ENCODE results near the gene MAP3K7CL. TPM values are rescaled to one million over a fixed set of nuclear protein-coding genes. Genes with fewer than 3 reads are reported as not detected.

Gene MAP3K7CL
- total and polyA plus RNA-seq, 2 experiments from 2014 or later, result 0.12 TPM; not detected in 1

DNA sequence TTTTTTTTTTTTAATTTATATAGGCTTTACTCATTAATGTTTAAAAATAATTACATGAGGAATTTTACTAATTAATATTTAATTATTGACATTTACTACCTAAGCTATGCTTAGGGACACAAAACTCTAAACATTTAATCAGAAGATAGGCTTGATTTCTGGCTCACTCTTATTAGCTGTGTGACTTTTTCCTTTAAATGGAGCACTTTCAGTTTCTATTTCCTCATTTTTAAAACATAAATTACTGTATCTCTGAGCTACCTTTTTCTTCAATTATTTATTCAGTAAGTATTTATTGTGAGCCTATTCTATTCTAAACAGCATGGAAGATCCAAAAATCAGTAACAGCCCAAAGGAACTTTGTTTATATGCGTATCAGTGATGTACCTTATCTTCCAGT lies 40.5 kb downstream of the MAP3K7CL start:
- no peaks in the 10 kb centered on the region for H3K4me1 ChIP-seq (ENCODE audit: low read depth)
- no peaks in the 10 kb centered on the region for H3K27me3 ChIP-seq
- TF ChIP-seq, protein P1, sequence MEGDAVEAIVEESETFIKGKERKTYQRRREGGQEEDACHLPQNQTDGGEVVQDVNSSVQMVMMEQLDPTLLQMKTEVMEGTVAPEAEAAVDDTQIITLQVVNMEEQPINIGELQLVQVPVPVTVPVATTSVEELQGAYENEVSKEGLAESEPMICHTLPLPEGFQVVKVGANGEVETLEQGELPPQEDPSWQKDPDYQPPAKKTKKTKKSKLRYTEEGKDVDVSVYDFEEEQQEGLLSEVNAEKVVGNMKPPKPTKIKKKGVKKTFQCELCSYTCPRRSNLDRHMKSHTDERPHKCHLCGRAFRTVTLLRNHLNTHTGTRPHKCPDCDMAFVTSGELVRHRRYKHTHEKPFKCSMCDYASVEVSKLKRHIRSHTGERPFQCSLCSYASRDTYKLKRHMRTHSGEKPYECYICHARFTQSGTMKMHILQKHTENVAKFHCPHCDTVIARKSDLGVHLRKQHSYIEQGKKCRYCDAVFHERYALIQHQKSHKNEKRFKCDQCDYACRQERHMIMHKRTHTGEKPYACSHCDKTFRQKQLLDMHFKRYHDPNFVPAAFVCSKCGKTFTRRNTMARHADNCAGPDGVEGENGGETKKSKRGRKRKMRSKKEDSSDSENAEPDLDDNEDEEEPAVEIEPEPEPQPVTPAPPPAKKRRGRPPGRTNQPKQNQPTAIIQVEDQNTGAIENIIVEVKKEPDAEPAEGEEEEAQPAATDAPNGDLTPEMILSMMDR (IDR thresholded peaks at IDR 0.05; ENCODE audit: low read depth, low read length), result no peak
- H3K27ac ChIP-seq, result no peak overlapping the region
- no peaks in the 10 kb centered on the region for H3K9me3 ChIP-seq (ENCODE audit: low read depth)
- no peak overlapping the region for H3K4me3 ChIP-seq
- no peaks in the 10 kb centered on the region for H3K36me3 ChIP-seq
- no peak for DNase-seq (ENCODE audit: low read depth in 1 of 2, low spot score in 1 of 2)

DNA sequence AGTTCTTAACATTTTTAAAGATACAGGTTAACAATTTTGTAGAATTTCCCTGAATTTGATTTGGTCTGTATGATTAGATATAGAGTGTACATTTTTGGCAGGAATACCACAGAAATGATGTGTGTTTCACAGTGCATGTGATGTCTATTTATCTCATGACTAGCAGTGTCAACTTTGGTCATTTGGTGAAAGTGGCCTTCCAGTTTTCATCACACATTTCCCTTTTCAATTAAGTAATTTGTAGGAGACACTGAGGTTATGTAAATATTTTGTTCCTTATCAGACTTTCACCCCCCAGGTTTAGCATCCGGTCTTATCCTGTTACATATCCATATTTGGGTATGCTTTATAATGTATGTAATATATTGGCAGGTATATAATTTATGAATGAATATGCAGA lies 41.8 kb downstream of the MAP3K7CL start:
- H3K9me3 ChIP-seq (ENCODE audit: low read depth), result no peaks in the 10 kb centered on the region
- H3K4me3 ChIP-seq, result no peak overlapping the region
- no peak overlapping the region for H3K27ac ChIP-seq
- DNase-seq (ENCODE audit: low read depth in 1 of 2, low spot score in 1 of 2), result no peak
- no peaks in the 10 kb centered on the region for H3K4me1 ChIP-seq (ENCODE audit: low read depth)
- no peaks in the 10 kb centered on the region for H3K27me3 ChIP-seq
- H3K36me3 ChIP-seq, result no peaks in the 10 kb centered on the region
- TF ChIP-seq, protein P1 (IDR thresholded peaks at IDR 0.05; ENCODE audit: low read depth, low read length), result no peak

GRCh38 chr21:29174607-29175013 lies 44.2 kb downstream of the MAP3K7CL start:
- H3K36me3 ChIP-seq, result no peaks in the 10 kb centered on the region
- H3K9me3 ChIP-seq (ENCODE audit: low read depth), result no peaks in the 10 kb centered on the region
- no peaks in the 10 kb centered on the region for H3K4me1 ChIP-seq (ENCODE audit: low read depth)
- H3K4me3 ChIP-seq, result no peak overlapping the region
- DNase-seq (ENCODE audit: low read depth in 1 of 2, low spot score in 1 of 2), result peak in 1 of 2 donors; percentile 52
- H3K27ac ChIP-seq, result no peak overlapping the region
- H3K27me3 ChIP-seq, result no peaks in the 10 kb centered on the region
- TF ChIP-seq, protein P1 (IDR thresholded peaks at IDR 0.05; ENCODE audit: low read depth, low read length), result no peak

- Histone ChIP-seq H3K36me3 (no peaks in the 10 kb centered on the region), H3K4me1 (ENCODE audit: low read depth) (no peaks in the 10 kb centered on the region), H3K27me3 (no peaks in the 10 kb centered on the region), H3K27ac (no peak overlapping the region), H3K9me3 (ENCODE audit: low read depth) (no peaks in the 10 kb centered on the region), H3K4me3 (no peak overlapping the region)
- DNase-seq (ENCODE audit: low read depth in 1 of 2, low spot score in 1 of 2), result peak in 1 of 2 donors; percentile 85
- TF ChIP-seq, protein P1 (IDR thresholded peaks at IDR 0.05; ENCODE audit: low read depth, low read length), result no peak
Observed at GRCh38 chr21:29175408-29176134, 45.1 kb downstream of the MAP3K7CL start.

DNA sequence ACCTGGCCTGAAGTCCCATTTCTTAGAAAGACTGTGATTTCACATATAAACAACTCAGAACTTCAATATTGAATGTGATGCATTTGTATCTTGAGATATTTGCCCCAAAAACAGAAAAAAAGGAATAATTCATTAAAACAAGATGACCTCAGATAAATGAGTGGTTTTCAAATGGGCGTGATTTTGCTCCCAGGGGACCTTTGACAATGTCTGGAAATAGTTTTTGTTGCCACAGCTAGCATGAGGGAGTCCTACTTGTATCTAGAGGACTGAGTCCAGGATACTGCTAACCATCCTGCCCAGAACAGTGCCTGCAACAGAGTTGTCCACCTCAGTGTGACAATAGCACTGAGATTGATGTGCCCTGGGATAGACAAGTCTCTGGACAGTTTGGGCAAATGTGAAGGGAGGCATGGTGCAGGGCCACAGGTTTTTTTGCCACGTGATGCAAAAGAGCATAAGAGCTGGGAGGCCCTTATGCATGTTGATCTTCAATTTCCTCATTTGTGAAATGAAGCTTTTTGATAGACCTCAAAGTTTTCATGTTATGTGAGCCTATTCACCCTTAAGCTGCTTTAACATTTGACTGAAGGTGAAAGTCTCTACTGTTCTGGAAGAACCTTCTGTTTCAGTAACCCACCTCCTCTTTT lies 46.2 kb downstream of the MAP3K7CL start:
- no peaks in the 10 kb centered on the region for H3K27me3 ChIP-seq
- H3K4me3 ChIP-seq, result no peak overlapping the region
- TF ChIP-seq, protein P1 (IDR thresholded peaks at IDR 0.05; ENCODE audit: low read depth, low read length), result no peak
- H3K9me3 ChIP-seq (ENCODE audit: low read depth), result no peaks in the 10 kb centered on the region
- no peaks in the 10 kb centered on the region for H3K36me3 ChIP-seq
- DNase-seq (ENCODE audit: low read depth in 1 of 2, low spot score in 1 of 2), result no peak
- peaks cover 1% of the 10 kb centered on the region for H3K4me1 ChIP-seq (ENCODE audit: low read depth)
- H3K27ac ChIP-seq, result no peak overlapping the region
